Activated CD4-positive, alpha-beta T cell treated with anti-CD3 and anti-CD28 coated beads, Interleukin-2, amount 10 ng/mL, durations not matched to agents 7 days and 5 days (primary cell): Measurements from ENCODE around the gene HPCA. TPM values are rescaled to one million over a fixed set of nuclear protein-coding genes. Genes with fewer than 3 reads are reported as not detected.

Source experiments
- CTCF ChIA-PET: fragments of 350-600 bp; sonication (Branson Sonifier 250); formaldehyde crosslinking; loops from one replicate; lab custom pipeline; 2021; ENCODE audit warnings: antibody characterized with exemption; lab: Charles Lee
- POLR2A ChIA-PET: fragments of 350-600 bp; sonication (Branson Sonifier 250); formaldehyde crosslinking; loops from one replicate; lab custom pipeline; 2021; ENCODE audit warnings: antibody characterized with exemption; lab: Charles Lee
- DNase-seq: peaks from one replicate; pipeline ENCODE4 v3.0.0-alpha.2; 2020
- H3K27ac Mint-ChIP-seq: one replicate; pipeline ENCODE4 v1.8.0; 2021; ENCODE audit warnings: mild to moderate bottlenecking, moderate library complexity, mixed read lengths
- H3K27me3 Mint-ChIP-seq: one replicate; pipeline ENCODE4 v1.8.0; 2021; ENCODE audit warnings: mixed read lengths
- H3K36me3 Mint-ChIP-seq: one replicate; pipeline ENCODE4 v1.8.0; 2021; ENCODE audit warnings: low read depth, mixed read lengths
- H3K4me1 Mint-ChIP-seq: one replicate; pipeline ENCODE4 v1.8.0; 2021; ENCODE audit warnings: mixed read lengths
- H3K4me3 Mint-ChIP-seq: one replicate; pipeline ENCODE4 v1.8.0; 2021; ENCODE audit warnings: mild to moderate bottlenecking, moderate library complexity, mixed read lengths
- H3K9me3 Mint-ChIP-seq: one replicate; pipeline ENCODE4 v1.8.0; 2021; ENCODE audit warnings: mixed read lengths
- total RNA-seq, 2 experiments: library from RNA; stranded (reverse); gene quantifications; one replicate each; pipeline ENCODE4 v1.2.3, GENCODE V29; 2021

HPCA gene
- total RNA-seq, 2 experiments from 2014 or later = not detected

- H3K27ac Mint-ChIP-seq = no peak overlapping the region
- H3K27me3 Mint-ChIP-seq = no peaks in the 10 kb centered on the region
- CTCF ChIA-PET = interaction anchor here (0.8 kb wide), 1 partner anchor 55 kb away, joined by 3 read pairs; no protein-coding TSS in a partner anchor
- H3K36me3 Mint-ChIP-seq = peaks cover 33% of the 10 kb centered on the region
- H3K9me3 Mint-ChIP-seq = no peaks in the 10 kb centered on the region
- H3K4me3 Mint-ChIP-seq = no peak overlapping the region
- POLR2A ChIA-PET = no interaction called here
- DNase-seq = no peak
- H3K4me1 Mint-ChIP-seq = peaks cover 47% of the 10 kb centered on the region
Measured at GRCh38 chr1:32937061-32937460, 50.8 kb downstream of the HPCA start.

DNA sequence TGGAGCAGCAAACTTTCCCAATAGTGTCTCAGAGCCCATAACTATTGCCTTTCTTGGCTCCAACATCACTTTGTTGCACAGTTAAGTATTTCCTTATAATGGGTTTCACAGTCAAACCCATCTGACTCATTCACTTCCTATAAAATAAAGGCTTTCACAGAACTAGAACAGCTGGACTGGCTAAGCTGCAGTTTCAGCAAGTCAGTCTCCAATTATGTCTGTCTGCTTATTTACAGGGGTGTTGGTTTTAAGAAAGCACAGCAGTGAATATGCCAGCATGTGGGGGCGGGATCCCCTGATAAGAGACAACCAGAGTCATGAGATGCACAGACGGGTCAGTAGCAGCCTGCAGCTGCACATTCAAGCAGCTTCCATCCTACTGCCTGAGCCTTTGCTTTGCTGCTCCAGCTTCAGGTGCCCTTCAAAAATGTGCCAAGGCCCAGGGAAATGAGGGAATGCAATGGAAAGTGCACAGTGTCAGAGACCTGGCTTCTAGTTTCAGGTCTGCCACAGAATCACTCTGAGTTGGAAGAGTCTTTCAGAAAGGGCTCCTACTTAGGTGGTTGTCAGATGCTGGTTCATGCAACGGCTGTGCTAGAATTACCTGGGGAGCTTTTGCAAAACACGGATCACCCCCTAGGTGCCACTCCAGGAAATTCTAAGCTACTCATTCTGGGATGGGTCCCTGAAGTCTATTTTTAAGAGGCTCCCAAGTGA lies 53.5 kb downstream of the HPCA start:
- Mint-ChIP-seq H3K27me3 (no peaks in the 10 kb centered on the region), H3K4me1 (peaks cover 55% of the 10 kb centered on the region), H3K9me3 (no peaks in the 10 kb centered on the region), H3K36me3 (peaks cover 56% of the 10 kb centered on the region), H3K27ac (no peak overlapping the region), H3K4me3 (no peak overlapping the region)
- ChIA-PET CTCF (interaction anchor here (0.5 to 1.6 kb wide), 7 partner anchors 13 to 187 kb away, joined by 3 to 4 read pairs (median 3); partner anchors contain the start of genes S100PBP and YARS1), POLR2A (interaction anchor here (0.6 kb wide), 1 partner anchor 27 kb away, joined by 3 read pairs; no protein-coding TSS in a partner anchor)
- DNase-seq = no peak

DNA sequence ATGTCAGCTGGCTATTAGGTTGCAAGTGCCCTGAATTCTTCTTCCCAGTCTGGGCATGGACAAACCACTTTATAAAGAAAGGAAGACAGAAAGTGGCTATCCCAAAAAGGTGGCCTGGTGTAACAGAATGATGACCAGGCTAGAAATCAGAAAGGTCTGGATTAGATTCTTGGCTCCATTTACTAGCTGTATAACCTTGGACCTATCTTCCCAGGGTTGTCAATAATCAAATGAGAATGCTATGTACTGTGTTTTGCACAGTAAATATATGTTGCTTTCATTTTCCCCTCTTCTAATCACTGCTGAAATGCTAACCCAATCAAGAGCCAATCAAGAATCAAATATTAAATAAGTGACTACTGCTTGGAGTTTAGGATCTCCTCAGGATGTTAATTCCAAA lies 57.9 kb downstream of the HPCA start:
- H3K27ac Mint-ChIP-seq = no peak overlapping the region

More for the DNA sequence above, 57.9 kb downstream of the HPCA start:
- no peak for DNase-seq
- peaks cover 60% of the 10 kb centered on the region for H3K36me3 Mint-ChIP-seq
- ChIA-PET POLR2A (no interaction called here), CTCF (interaction anchor here (0.5 to 2.5 kb wide), 6 partner anchors 10 to 559 kb away, joined by 3 to 11 read pairs (median 8); no protein-coding TSS in a partner anchor)
- no peaks in the 10 kb centered on the region for H3K27me3 Mint-ChIP-seq
- no peak overlapping the region for H3K4me3 Mint-ChIP-seq
- no peaks in the 10 kb centered on the region for H3K9me3 Mint-ChIP-seq
- H3K4me1 Mint-ChIP-seq = peaks cover 34% of the 10 kb centered on the region

Other genes with a start within 250 kb of the HPCA start
- gene ZBTB8OS, start 235.9 kb upstream of the HPCA start, total RNA-seq = 10 to 100 TPM; 51.0 to 57.6 TPM
- gene RBBP4, start 235.3 kb upstream of the HPCA start, total RNA-seq = 100 to 1,000 TPM; 311 TPM
- not detected for gene SYNC, start 183.7 kb upstream of the HPCA start, total RNA-seq
- 100 to 1,000 TPM; 167 to 196 TPM for gene YARS1, start 69.1 kb upstream of the HPCA start, total RNA-seq
- gene S100PBP, start 68.8 kb upstream of the HPCA start, total RNA-seq = 10 to 100 TPM; 58.0 to 65.8 TPM
- gene FNDC5, start 15.6 kb upstream of the HPCA start, total RNA-seq = not detected
- not detected for gene TMEM54, start 14.9 kb downstream of the HPCA start, total RNA-seq
- gene RNF19B, start 78.3 kb downstream of the HPCA start, total RNA-seq = 10 to 100 TPM; 18.4 to 20.1 TPM
- gene AK2, start 150.4 kb downstream of the HPCA start, total RNA-seq = 100 to 1,000 TPM; 181 to 193 TPM
- 1 to 10 TPM; 4.1 to 5.5 TPM for gene AZIN2, start 194.7 kb downstream of the HPCA start, total RNA-seq